Psoas muscle (tissue), 8 donors: ENCODE measurements around the gene GTF3C5. TPM values are rescaled to one million over a fixed set of nuclear protein-coding genes. Genes with fewer than 3 reads are reported as not detected.

Experiments used
- ATAC-seq, 4 donors: fragments of 200-7000 bp; cut with Tn5 transposase; one replicate each; pipeline ENCODE4 v1.9.1; 2020; ENCODE audit warnings: moderate library complexity in 3 of 4, mild to moderate bottlenecking in 2 of 4
- DNase-seq, 2 donors: peaks; one replicate each; pipeline ENCODE4 v3.0.0-alpha.2; 2020
- H3K27ac ChIP-seq: fragments of 200-600 bp; one replicate; pipeline ENCODE4 v1.8.0; 2022
- H3K27me3 ChIP-seq, 3 donors: fragments of 200-600 bp in 1 of 3; one replicate each; pipeline versions ENCODE4 v1.6.1 to v1.8.0; 2013 to 2022; ENCODE audit warnings: low read length in 2 of 3, mild to moderate bottlenecking in 2 of 3, moderate library complexity in 1 of 3; ENCODE audit not compliant: insufficient read depth in 3 of 3
- H3K36me3 ChIP-seq, 2 donors: fragments of 200-600 bp in 1 of 2; one replicate each; pipeline versions ENCODE4 v1.6.1 to v1.8.0; 2013 to 2022; ENCODE audit warnings: low read depth in 1 of 2, mild to moderate bottlenecking in 1 of 2, moderate library complexity in 1 of 2; ENCODE audit not compliant: insufficient read depth in 1 of 2
- H3K4me1 ChIP-seq: fragments of 200-600 bp; one replicate; pipeline ENCODE4 v1.8.0; 2022
- H3K4me3 ChIP-seq: fragments of 200-600 bp; one replicate; pipeline ENCODE4 v1.8.0; 2022; ENCODE audit warnings: mild to moderate bottlenecking
- H3K9me3 ChIP-seq: fragments of 200-600 bp; one replicate; pipeline ENCODE4 v1.8.0; 2022
- WGBS, 3 donors: extraction: QIAGEN DNeasy Blood & Tissue Kit; methylation state at CpG; one replicate each; pipeline versions ENCODE4 v1.1.6 to v1.1.7; 2013; 5-methylcytosine and 5-hydroxymethylcytosine counted together
- intact Hi-C, 2 donors: fragments of 100-400 bp; cut with DNase I; formaldehyde crosslinking; loops; one replicate each; pipeline versions ENCODE4 v1.11.0 to v1.14.2; 2022
- polyA plus RNA-seq, 3 donors: library from polyadenylated mRNA; stranded (reverse); fragments of 200-250 nt; gene quantifications; one replicate each; pipeline ENCODE4 v1.2.3, GENCODE V29; 2013
- total RNA-seq, 4 donors: library from RNA; stranded (reverse); fragmentation: NEBNext Ultra II Directional in 2 of 4; extraction: Animal tissue kit (Norgen Biotek cat#: 25700) in 2 of 4; gene quantifications; one replicate each; pipeline versions ENCODE4 v1.2.1 to v1.2.4, GENCODE V29; 2021 to 2023
- TF ChIP-seq, protein P1 (sequence below): fragments of 200-600 bp; IDR thresholded peaks from one replicate; pipeline ENCODE4 v1.8.0; 2022; ENCODE audit warnings: antibody characterized with exemption
- donor health status: healthy with polysubstance abuse.
- donor health status: DM: no; HTN: no; CAD: no; lungs with moderate emphysema.
- donor health status: Bipolar disorder and iron deficiency.
- donor health status: healthy.
- donor health status: DM: yes; HTN: yes; CAD: no.
- donor health status: DM: no; HTN: no; CAD: no.
- donor health status: DM: no; HTN: no; CAD: no.
- donor health status: DM: yes; HTN: yes; CAD: no.

GTF3C5 gene
- total and polyA plus RNA-seq, 7 donors: 34.6 to 70.8 (median 42.7) TPM

DNA sequence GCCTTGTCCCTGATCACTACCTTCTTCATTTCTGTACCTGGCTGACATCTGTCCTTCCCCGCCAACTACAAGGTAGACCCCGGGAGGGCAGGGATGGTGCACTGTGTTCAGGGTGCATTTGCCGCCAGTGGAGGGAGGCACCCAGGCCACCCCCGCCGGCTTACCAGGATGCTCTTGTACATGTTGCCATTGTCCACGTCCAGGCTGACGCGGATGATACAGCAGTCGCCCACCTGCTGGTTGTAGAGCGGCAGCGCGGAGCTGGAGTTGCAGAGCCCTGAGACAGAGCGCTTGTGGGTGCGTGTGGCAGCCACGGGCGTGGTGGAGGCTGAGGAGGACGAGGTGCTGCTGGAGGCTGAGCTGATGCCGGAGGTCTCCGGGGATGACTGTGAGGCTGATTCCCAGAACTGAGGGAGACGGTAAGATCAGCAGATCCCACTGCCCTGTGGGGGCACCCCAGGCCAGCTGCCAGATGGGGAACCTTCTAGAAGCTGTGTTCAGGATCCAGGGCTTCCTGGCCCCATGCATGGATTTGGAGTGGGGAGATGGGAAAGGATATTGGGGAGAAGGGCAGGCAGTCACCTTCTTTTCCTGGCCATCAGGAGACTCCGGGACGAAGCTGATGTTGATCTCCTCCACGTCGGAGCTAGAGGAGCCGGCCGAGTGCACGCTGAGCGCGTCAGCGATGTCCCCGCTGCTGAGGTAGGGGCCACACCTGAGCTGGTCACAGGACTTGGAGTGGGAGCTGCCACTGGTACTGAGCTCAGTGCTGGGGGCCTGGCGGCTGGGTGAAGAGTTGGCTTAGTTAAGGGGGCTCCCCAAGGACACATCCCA is 70.8 kb downstream of the GTF3C5 start:
- DNase-seq (no peak), ATAC-seq (no peak)
- intact Hi-C loops: no loop called here

DNA sequence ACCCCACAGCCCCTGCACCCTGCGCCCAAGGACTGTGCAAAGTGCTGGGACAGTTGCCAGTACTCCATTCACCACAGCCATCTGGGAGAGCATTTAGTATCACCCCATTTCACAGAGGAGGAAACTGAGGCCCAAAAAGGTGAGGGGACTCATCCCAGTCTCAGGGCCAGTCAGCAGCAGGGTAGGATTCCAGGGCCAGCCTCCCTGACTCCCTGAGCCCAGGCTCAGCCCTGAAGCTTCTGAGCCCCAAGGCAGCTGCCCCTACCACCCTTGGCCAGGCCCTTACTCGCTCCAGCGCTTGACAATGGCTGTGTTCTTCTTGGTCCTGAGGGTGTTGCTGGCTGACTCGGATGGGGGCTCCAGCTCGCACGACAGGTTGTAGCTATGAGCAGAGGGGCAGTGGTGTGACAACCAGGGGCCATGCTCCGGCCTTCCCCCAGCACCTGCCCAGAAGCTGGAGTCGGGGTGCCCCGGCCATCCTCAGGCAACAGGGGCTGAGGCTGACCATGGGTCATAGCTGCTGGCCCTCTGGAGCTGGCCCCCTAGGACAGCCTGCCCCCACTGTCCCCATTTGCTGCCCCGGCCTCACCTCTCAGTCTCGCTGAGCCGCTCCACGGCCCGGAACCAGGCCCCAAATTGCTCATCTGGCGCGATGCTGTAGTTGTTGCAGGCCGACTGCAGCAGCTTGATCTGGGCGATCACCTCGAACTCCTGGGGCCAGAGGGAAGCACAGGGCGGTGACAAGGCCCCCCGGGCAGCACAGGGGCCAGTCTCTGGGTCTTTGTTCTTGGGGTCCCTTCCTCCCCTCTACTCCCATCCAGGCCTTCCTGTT is 71.6 kb downstream of the GTF3C5 start:
- Histone ChIP-seq H3K9me3 (no peaks in the 10 kb centered on the region), H3K36me3 (peaks cover 0 to 98% of the 10 kb centered on the region in 2 donors), H3K4me3 (no peak overlapping the region), H3K27me3 (no peaks in the 10 kb centered on the region), H3K27ac (no peak overlapping the region), H3K4me1 (no peaks in the 10 kb centered on the region)
- peak in 1 of 2 donors; percentile 37 for DNase-seq
- no peak for ATAC-seq
- 92 to 93% (median 93%) methylated on average over 18 to 21 of the region's 21 CpGs for WGBS, 3 donors
- intact Hi-C loops: loop anchor here (1.0 kb wide), 2 partner anchors 44 to 45 kb away; no protein-coding TSS in a partner anchor
- TF ChIP-seq, protein P1, sequence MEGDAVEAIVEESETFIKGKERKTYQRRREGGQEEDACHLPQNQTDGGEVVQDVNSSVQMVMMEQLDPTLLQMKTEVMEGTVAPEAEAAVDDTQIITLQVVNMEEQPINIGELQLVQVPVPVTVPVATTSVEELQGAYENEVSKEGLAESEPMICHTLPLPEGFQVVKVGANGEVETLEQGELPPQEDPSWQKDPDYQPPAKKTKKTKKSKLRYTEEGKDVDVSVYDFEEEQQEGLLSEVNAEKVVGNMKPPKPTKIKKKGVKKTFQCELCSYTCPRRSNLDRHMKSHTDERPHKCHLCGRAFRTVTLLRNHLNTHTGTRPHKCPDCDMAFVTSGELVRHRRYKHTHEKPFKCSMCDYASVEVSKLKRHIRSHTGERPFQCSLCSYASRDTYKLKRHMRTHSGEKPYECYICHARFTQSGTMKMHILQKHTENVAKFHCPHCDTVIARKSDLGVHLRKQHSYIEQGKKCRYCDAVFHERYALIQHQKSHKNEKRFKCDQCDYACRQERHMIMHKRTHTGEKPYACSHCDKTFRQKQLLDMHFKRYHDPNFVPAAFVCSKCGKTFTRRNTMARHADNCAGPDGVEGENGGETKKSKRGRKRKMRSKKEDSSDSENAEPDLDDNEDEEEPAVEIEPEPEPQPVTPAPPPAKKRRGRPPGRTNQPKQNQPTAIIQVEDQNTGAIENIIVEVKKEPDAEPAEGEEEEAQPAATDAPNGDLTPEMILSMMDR: no peak

More for the DNA sequence above, 70.8 kb downstream of the GTF3C5 start:
- TF ChIP-seq, protein P1: no peak
- Histone ChIP-seq H3K4me3 (no peak overlapping the region), H3K36me3 (peaks cover 0 to 98% of the 10 kb centered on the region in 2 donors), H3K27ac (no peak overlapping the region), H3K9me3 (peaks cover 4% of the 10 kb centered on the region), H3K27me3 (no peaks in the 10 kb centered on the region), H3K4me1 (no peaks in the 10 kb centered on the region)
- WGBS, 3 donors: 95 to 97% (median 96%) methylated on average over 32 of the region's 32 CpGs

DNA sequence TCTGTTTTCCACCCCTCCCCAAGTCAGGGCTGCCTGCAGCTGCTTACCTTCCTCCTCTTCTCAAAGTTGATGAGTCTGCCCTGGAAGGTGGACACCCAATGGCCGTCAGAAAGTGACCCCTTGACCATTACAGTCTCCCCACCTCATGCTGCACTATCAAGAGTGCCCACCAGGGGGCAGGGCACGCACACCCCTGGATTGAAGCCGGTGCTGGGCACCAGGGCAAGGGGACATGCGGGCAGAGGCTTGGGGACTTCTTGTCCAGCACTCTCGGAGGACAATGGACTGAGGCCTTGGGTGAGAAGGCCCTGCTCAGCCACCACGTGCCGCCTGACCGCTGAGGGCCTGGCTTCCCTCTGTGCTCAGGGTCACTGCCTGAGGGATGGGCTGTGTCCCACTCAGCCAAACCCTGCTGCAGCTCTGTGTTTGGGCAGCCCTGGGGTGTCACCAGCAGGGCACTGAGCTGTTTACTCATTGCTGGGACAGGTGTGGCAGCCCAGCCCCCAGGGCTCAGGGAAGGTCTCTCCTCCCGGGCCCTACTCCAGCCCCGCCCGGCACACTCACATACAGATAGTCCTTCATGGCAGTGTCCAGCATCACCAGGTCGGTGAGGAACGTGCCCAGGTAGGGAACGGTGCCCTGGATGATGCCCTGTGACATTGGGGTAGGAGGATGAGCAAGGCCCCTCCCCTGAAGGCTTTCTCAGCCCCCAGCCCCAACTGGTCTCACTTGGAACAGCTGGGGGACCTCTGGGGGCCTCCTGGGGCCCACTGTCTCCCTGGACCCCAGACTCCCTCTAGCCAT is 72.6 kb downstream of the GTF3C5 start:
- peak; percentile 76 to 88 for DNase-seq
- peaks cover 0 to 98% of the 10 kb centered on the region in 2 donors for H3K36me3 ChIP-seq

More for the DNA sequence above, 72.6 kb downstream of the GTF3C5 start:
- intact Hi-C loops: loop anchor here (1.0 kb wide), 2 partner anchors 43 to 44 kb away; no protein-coding TSS in a partner anchor
- Histone ChIP-seq H3K27ac (no peak overlapping the region), H3K4me1 (no peaks in the 10 kb centered on the region), H3K9me3 (no peaks in the 10 kb centered on the region), H3K27me3 (no peaks in the 10 kb centered on the region), H3K4me3 (no peak overlapping the region)
- WGBS, 3 donors: 32 to 39% (median 37%) methylated on average over 14 of the region's 14 CpGs
- peak; percentile 79 to 90 (median 83) for ATAC-seq
- TF ChIP-seq, protein P1: peak; percentile 99
